Endothelial cell of umbilical vein (primary cell): ENCODE data around the gene KLC4. TPM values are rescaled to one million over a fixed set of nuclear protein-coding genes. Genes with fewer than 3 reads are reported as not detected.

Source experiments
- BruUV-seq: library from RNA; stranded (reverse); fragments of 400-500 nt; replicated peaks from 2 replicates; lab custom pipeline; 2021; lab: Mats Ljungman, UMichigan
- CTCF ChIA-PET: fragments of 300-600, 350-600 bp; sonication (Branson Sonifier 250); formaldehyde crosslinking; loops from one replicate; lab custom pipeline; 2021; ENCODE audit warnings: antibody characterized with exemption, inconsistent platforms; lab: Charles Lee
- POLR2A ChIA-PET: fragments of 300-600, 350-600 bp; sonication (Branson Sonifier 250); formaldehyde crosslinking; loops from one replicate; lab custom pipeline; 2021; ENCODE audit warnings: antibody characterized with exemption, inconsistent platforms; lab: Charles Lee
- DNase-seq: peaks from one replicate; pipeline ENCODE4 v3.0.0-alpha.2; 2011; ENCODE audit warnings: low read depth, low spot score
- FAIRE-seq: peaks from 2 replicates; lab custom pipeline; 2011; peaks lifted over from hg19 to GRCh38; lab: Jason Lieb, UNC
- H2AFZ ChIP-seq: 2 replicates; pipeline ENCODE4 v1.6.0; 2012; ENCODE audit warnings: low read depth, low read length, control low read depth, inconsistent platforms
- H3K27ac ChIP-seq: 2 replicates; pipeline ENCODE4 v1.5.1; 2011; ENCODE audit warnings: low read depth, mild to moderate bottlenecking, control low read depth, low read length, moderate library complexity; ENCODE audit not compliant: insufficient read depth
- H3K27me3 ChIP-seq, 2 experiments: 2 replicates each; pipeline versions ENCODE4 v1.6.0 to v1.6.1; 2011; ENCODE audit warnings: low read length in 2 of 2, mixed read lengths in 1 of 2; ENCODE audit not compliant: control insufficient read depth in 2 of 2, insufficient read depth in 2 of 2
- H3K36me3 ChIP-seq, 2 experiments: 2 replicates in 1 of 2; 3 replicates in 1 of 2; pipeline ENCODE4 v1.5.1; 2011; ENCODE audit warnings: low read length in 2 of 2, mild to moderate bottlenecking in 1 of 2, moderate library complexity in 1 of 2; ENCODE audit not compliant: control insufficient read depth in 2 of 2, insufficient read depth in 2 of 2; ENCODE audit errors: extremely low read depth in 1 of 2
- H3K4me1 ChIP-seq: 3 replicates; pipeline ENCODE4 v1.5.1; 2011; ENCODE audit warnings: mild to moderate bottlenecking, low read length; ENCODE audit not compliant: control insufficient read depth, insufficient read depth; ENCODE audit errors: extremely low read depth
- H3K4me2 ChIP-seq: 2 replicates; pipeline ENCODE4 v1.6.1; 2011; ENCODE audit warnings: low read length, control low read depth, mixed read lengths; ENCODE audit not compliant: insufficient read depth
- H3K4me3 ChIP-seq, 3 experiments: fragments of 200-600 bp in 1 of 3; sonication (generic), shearing (Covaris generic) in 1 of 3; replicated peaks in 1 of 3; 2 replicates each; pipeline ENCODE4 v1.5.1; 2011 to 2016; ENCODE audit warnings: control low read depth in 3 of 3, low read length in 3 of 3, mild to moderate bottlenecking in 2 of 3, inconsistent platforms in 1 of 3, low read depth in 1 of 3, moderate library complexity in 1 of 3; ENCODE audit not compliant: insufficient read depth in 1 of 3
- H3K79me2 ChIP-seq: 2 replicates; pipeline ENCODE4 v1.6.0; 2012; ENCODE audit warnings: low read length, inconsistent platforms; ENCODE audit not compliant: control insufficient read depth, insufficient read depth
- H3K9ac ChIP-seq: replicated peaks from 2 replicates; pipeline ENCODE3; 2011; ENCODE audit warnings: low read length, control low read depth; ENCODE audit not compliant: insufficient read depth; ENCODE audit errors: extremely low read depth
- H3K9me1 ChIP-seq: replicated peaks from 3 replicates; pipeline ENCODE4 v1.6.0; 2011; ENCODE audit warnings: mild to moderate bottlenecking, low read length; ENCODE audit not compliant: control insufficient read depth, insufficient read depth; ENCODE audit errors: extremely low read depth
- H3K9me3 ChIP-seq: replicated peaks from 2 replicates; pipeline ENCODE4 v1.5.1; 2012; ENCODE audit warnings: low read length, inconsistent platforms; ENCODE audit not compliant: control insufficient read depth, insufficient read depth
- H4K20me1 ChIP-seq: replicated peaks from 2 replicates; pipeline ENCODE3; 2011; ENCODE audit warnings: mild to moderate bottlenecking, low read length; ENCODE audit not compliant: control insufficient read depth, insufficient read depth; ENCODE audit errors: extremely low read depth
- CTCF ChIP-seq, 2 donors: IDR thresholded peaks; 1 replicate in 1 of 2; 2 replicates in 1 of 2; pipeline ENCODE4 v1.5.1; 2011; ENCODE audit warnings: low read length in 2 of 2, mild to moderate bottlenecking in 2 of 2, moderate library complexity in 2 of 2, control low read depth in 1 of 2, inconsistent platforms in 1 of 2, low read depth in 1 of 2; ENCODE audit not compliant: insufficient read depth in 1 of 2; ENCODE audit errors: extremely low read depth in 1 of 2
- EZH2 ChIP-seq: IDR thresholded peaks from 2 replicates; pipeline ENCODE4 v1.6.1; 2012; ENCODE audit warnings: borderline replicate concordance, low read depth, mild to moderate bottlenecking, moderate library complexity, low read length, inconsistent platforms; ENCODE audit not compliant: severe bottlenecking
- FOS ChIP-seq: IDR thresholded peaks from 2 replicates; pipeline ENCODE4 v1.6.1; 2011; ENCODE audit warnings: mild to moderate bottlenecking, low read length, moderate library complexity, borderline replicate concordance; ENCODE audit not compliant: insufficient read depth
- GATA2 ChIP-seq: IDR thresholded peaks from 2 replicates; pipeline ENCODE4 v1.7.0; 2011; ENCODE audit warnings: low read depth, mild to moderate bottlenecking, moderate library complexity, mixed read lengths, low read length; ENCODE audit not compliant: insufficient read length, insufficient read depth
- JUN ChIP-seq: IDR thresholded peaks from 2 replicates; pipeline ENCODE4 v1.6.1; 2011; ENCODE audit warnings: borderline replicate concordance, low read depth; ENCODE audit not compliant: insufficient read length, insufficient read depth
- MAX ChIP-seq: IDR thresholded peaks from 2 replicates; pipeline ENCODE4 v1.6.1; 2011; ENCODE audit not compliant: insufficient read depth, insufficient read length
- MYC ChIP-seq: IDR thresholded peaks from one replicate; pipeline ENCODE4 v1.6.1; 2011; ENCODE audit warnings: mild to moderate bottlenecking, low read depth, low read length
- POLR2A ChIP-seq: IDR thresholded peaks from 2 replicates; pipeline ENCODE4 v1.6.1; 2012; ENCODE audit warnings: low read depth, mild to moderate bottlenecking, control low read depth, low read length
- POLR2AphosphoS5 ChIP-seq: IDR thresholded peaks from 2 replicates; pipeline ENCODE4 v1.6.1; 2012; ENCODE audit warnings: low read depth, mild to moderate bottlenecking, control low read depth, low read length, moderate library complexity; ENCODE audit not compliant: insufficient read depth
- dilution Hi-C: fragments of 300-500 bp; cut with MboI; formaldehyde crosslinking; loops from one replicate; pipeline ENCODE4 v1.15.0; 2019; ENCODE audit warnings: low sequenced_read_pairs; ENCODE audit not compliant: extremely low pct_ligation_motif_present
- intact Hi-C: fragments of 100-400 bp; cut with micrococcal nuclease; formaldehyde crosslinking; loops from one replicate; pipeline ENCODE4 v1.10.0; 2022
- polyA plus RNA-seq, 4 experiments: library from polyadenylated mRNA; depleted of rRNA in 3 of 4; stranded (reverse) in 3 of 4; unstranded in 1 of 4; fragments of >200 nt; gene quantifications; 2 replicates each; pipeline versions ENCODE4 v1.2.1 to v1.2.3, GENCODE V29; 2011 to 2012; ENCODE audit warnings: missing spikeins in 1 of 4
- total RNA-seq: library from RNA; stranded (reverse); gene quantifications from 2 replicates; pipeline ENCODE4 v1.2.3, GENCODE V29; 2021

The KLC4 gene
- total and polyA plus RNA-seq, 2 donors (not counting 3 experiments of a cell fraction or from before 2014, with no cell fraction given), result 17.7 to 26.8 TPM

DNA sequence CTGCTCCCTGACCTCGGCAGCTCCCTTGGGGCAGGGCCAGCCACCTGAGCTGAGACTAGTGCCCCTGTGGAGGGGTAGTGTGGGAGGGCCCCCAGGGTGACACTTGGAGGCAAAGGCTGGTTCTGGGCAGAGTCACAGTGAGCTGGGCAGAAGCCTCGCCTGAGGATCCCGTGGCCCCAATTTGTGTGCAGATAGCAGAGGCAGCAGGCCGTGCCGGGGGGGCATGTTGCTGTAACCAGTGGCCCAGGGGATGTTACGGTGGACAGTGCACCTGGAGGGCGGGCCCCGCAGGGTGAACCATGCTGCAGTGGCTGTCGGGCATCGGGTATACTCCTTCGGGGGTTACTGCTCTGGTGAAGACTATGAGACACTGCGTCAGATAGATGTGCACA, 42.5 kb upstream of the KLC4 start:
- DNase-seq (no peak), FAIRE-seq (no peak)
- no peak overlapping the region for H3K27ac ChIP-seq
- H4K20me1 ChIP-seq, result no peaks in the 10 kb centered on the region
- H3K9me3 ChIP-seq, result no peaks in the 10 kb centered on the region
- no peak overlapping the region for H3K9ac ChIP-seq
- no peaks in the 10 kb centered on the region for H3K27me3 ChIP-seq
- peaks cover 17% of the 10 kb centered on the region for H3K4me1 ChIP-seq
- ChIA-PET POLR2A (no interaction called here), CTCF (no interaction called here)
- no peak overlapping the region for H3K4me2 ChIP-seq
- peaks cover 37% of the 10 kb centered on the region for H3K79me2 ChIP-seq
- dilution Hi-C loops (no loop called here), intact Hi-C loops (no loop called here)
- no peaks in the 10 kb centered on the region for H3K9me1 ChIP-seq
- peaks cover 0 to 17% of the 10 kb centered on the region in 2 experiments for H3K36me3 ChIP-seq
- BruUV-seq, result no TSS peak
- no peak overlapping the region for H2AFZ ChIP-seq
- no peak overlapping the region for H3K4me3 ChIP-seq
- no peak for TF ChIP-seq CTCF (IDR thresholded peaks at IDR 0.05; ENCODE audit: extremely low read depth in 1 of 2, insufficient read depth in 1 of 2, low read depth in 1 of 2, low read length in 2 of 2)
- TF ChIP-seq FOS, result no peak
- no peak for TF ChIP-seq JUN
- TF ChIP-seq GATA2, result no peak
- TF ChIP-seq MYC, result no peak
- TF ChIP-seq POLR2A, result no peak
- no peak for TF ChIP-seq EZH2
- no peak for TF ChIP-seq POLR2AphosphoS5
- TF ChIP-seq MAX, result no peak
